ENCODE measurements around the gene LINGO1. TPM values are rescaled to one million over a fixed set of nuclear protein-coding genes. Genes with fewer than 3 reads are reported as not detected.

LINGO1 gene
- total and polyA plus RNA-seq, 9 of the 15 experiments (the other 6 are each of a cell fraction or from before 2014, with no cell fraction given): 0.07 to 15.3 (median 2.1) TPM

- TF ChIP-seq ARID4B (CRISPR knock-in tag; IDR thresholded peaks at IDR 0.05) (no peak), ZBTB26 (CRISPR knock-in tag; IDR thresholded peaks at IDR 0.05) (no peak), ZMIZ1 (IDR thresholded peaks at IDR 0.05; ENCODE audit: low read depth in 2 of 2, low read length in 2 of 2) (no peak), HMBOX1 (IDR thresholded peaks at IDR 0.05) (peak; percentile 48), NELFE (IDR thresholded peaks at IDR 0.05; ENCODE audit: insufficient read depth, insufficient read length) (no peak), EGR1 (conservative IDR thresholded peaks at IDR 0.05) (no peak), SMAD2 (IDR thresholded peaks at IDR 0.05; ENCODE audit: low read depth, low read length) (no peak), FOXJ3 (CRISPR knock-in tag; IDR thresholded peaks at IDR 0.05) (no peak), SPI1 (IDR thresholded peaks at IDR 0.05; ENCODE audit: borderline replicate concordance, low read depth, low read length) (no peak), U2AF2 (optimal IDR thresholded peaks at IDR 0.05; ENCODE audit: low read depth, low read length) (no peak), OTX1 (CRISPR knock-in tag; IDR thresholded peaks at IDR 0.05) (no peak), DLX4 (CRISPR knock-in tag; IDR thresholded peaks at IDR 0.05) (no peak), ZNF444 (CRISPR knock-in tag; IDR thresholded peaks at IDR 0.05) (no peak), POLR3G (IDR thresholded peaks at IDR 0.05; ENCODE audit: extremely low read depth, insufficient read length, insufficient replicate concordance) (no peak), CCNT2 (IDR thresholded peaks at IDR 0.05; ENCODE audit: borderline replicate concordance, extremely low read depth, insufficient read length, low read depth, low read length) (no peak), ZFPM2 (CRISPR knock-in tag; IDR thresholded peaks at IDR 0.05) (no peak), TGIF2 (CRISPR knock-in tag; IDR thresholded peaks at IDR 0.05) (no peak), ZNF695 (CRISPR knock-in tag; IDR thresholded peaks at IDR 0.05) (no peak), SRF (CRISPR knock-in tag; IDR thresholded peaks at IDR 0.05) (no peak)
These were observed 32.8 kb downstream of the LINGO1 start (continued) for GRCh38 chr15:77599899-77600298.
